H9 (cell line): ENCODE results near the gene DEPP1. TPM values are rescaled to one million over a fixed set of nuclear protein-coding genes. Genes with fewer than 3 reads are reported as not detected.

Source experiments
- DNase-seq: peaks from one replicate; pipeline ENCODE4 v3.0.0-alpha.2; 2017
- H2AFZ ChIP-seq: one replicate; pipeline ENCODE4 v1.6.1; 2013; ENCODE audit warnings: mild to moderate bottlenecking, low read length, control low read depth, moderate library complexity
- H2AK5ac ChIP-seq: 2 replicates; pipeline ENCODE4 v1.6.1; 2013; ENCODE audit warnings: low read length, control low read depth, mixed read lengths; ENCODE audit not compliant: insufficient read length
- H2BK120ac ChIP-seq: one replicate; pipeline ENCODE4 v1.6.1; 2013; ENCODE audit warnings: low read depth, mild to moderate bottlenecking, low read length, control low read depth, inconsistent platforms; ENCODE audit not compliant: poor library complexity, severe bottlenecking
- H2BK12ac ChIP-seq: 2 replicates; pipeline ENCODE4 v1.6.1; 2013; ENCODE audit warnings: low read length, control low read depth, mixed read lengths, low read depth; ENCODE audit not compliant: insufficient read length
- H2BK15ac ChIP-seq: 2 replicates; pipeline ENCODE4 v1.6.1; 2013; ENCODE audit warnings: low read depth, low read length, control low read depth
- H2BK20ac ChIP-seq: one replicate; pipeline ENCODE4 v1.6.1; 2013; ENCODE audit warnings: low read depth, mild to moderate bottlenecking, low read length, control low read depth, inconsistent platforms; ENCODE audit not compliant: poor library complexity, severe bottlenecking
- H2BK5ac ChIP-seq: 2 replicates; pipeline ENCODE4 v1.6.1; 2013; ENCODE audit warnings: low read length, control low read depth, mixed read lengths; ENCODE audit not compliant: insufficient read length
- H3K14ac ChIP-seq: 2 replicates; pipeline ENCODE4 v1.6.1; 2013; ENCODE audit warnings: low read length, control low read depth; ENCODE audit not compliant: insufficient read depth
- H3K18ac ChIP-seq: 2 replicates; pipeline ENCODE4 v1.6.1; 2013; ENCODE audit warnings: low read depth, mild to moderate bottlenecking, mixed read lengths, low read length, control low read depth; ENCODE audit not compliant: insufficient read length
- H3K23ac ChIP-seq: 2 replicates; pipeline ENCODE4 v1.6.1; 2013; ENCODE audit warnings: low read length, control low read depth, mixed read lengths, low read depth; ENCODE audit not compliant: insufficient read length
- H3K23me2 ChIP-seq: 2 replicates; pipeline ENCODE4 v1.6.1; 2013; ENCODE audit warnings: low read depth, mild to moderate bottlenecking, mixed read lengths, low read length, control low read depth; ENCODE audit not compliant: insufficient read length, poor library complexity, severe bottlenecking
- H3K27ac ChIP-seq: 2 replicates; pipeline ENCODE4 v1.5.1; 2013; ENCODE audit warnings: low read length, control low read depth, mixed read lengths, low read depth; ENCODE audit not compliant: insufficient read length
- H3K27me3 ChIP-seq: 2 replicates; pipeline ENCODE4 v1.6.1; 2013; ENCODE audit warnings: low read length, control low read depth, inconsistent platforms; ENCODE audit not compliant: insufficient read depth
- H3K4ac ChIP-seq: 2 replicates; pipeline ENCODE4 v1.6.1; 2013; ENCODE audit warnings: low read depth, mild to moderate bottlenecking, control low read depth, inconsistent platforms, low read length, moderate library complexity
- H3K4me1 ChIP-seq: 2 replicates; pipeline ENCODE4 v1.6.1; 2013; ENCODE audit warnings: low read length, control low read depth, inconsistent platforms; ENCODE audit not compliant: insufficient read depth
- H3K4me2 ChIP-seq: 2 replicates; pipeline ENCODE4 v1.6.1; 2013; ENCODE audit warnings: low read length, control low read depth, mixed read lengths; ENCODE audit not compliant: insufficient read length, insufficient read depth
- H3K56ac ChIP-seq: 2 replicates; pipeline ENCODE4 v1.6.1; 2013; ENCODE audit warnings: low read depth, mild to moderate bottlenecking, mixed read lengths, low read length, control low read depth; ENCODE audit not compliant: insufficient read length
- H3K79me1 ChIP-seq: 2 replicates; pipeline ENCODE4 v1.6.1; 2013; ENCODE audit warnings: low read depth, mild to moderate bottlenecking, moderate library complexity, low read length, control low read depth, inconsistent platforms; ENCODE audit not compliant: insufficient read depth, poor library complexity, severe bottlenecking
- H3K79me2 ChIP-seq: 2 replicates; pipeline ENCODE4 v1.6.1; 2013; ENCODE audit warnings: low read length, control low read depth, inconsistent platforms; ENCODE audit not compliant: insufficient read depth
- H3K9ac ChIP-seq: 2 replicates; pipeline ENCODE4 v1.6.1; 2013; ENCODE audit warnings: low read length, control low read depth, mixed read lengths; ENCODE audit not compliant: insufficient read length; ENCODE audit errors: extremely low read depth
- H3K9me3 ChIP-seq: one replicate; pipeline ENCODE4 v1.6.1; 2013; ENCODE audit warnings: low read depth, low read length, inconsistent platforms; ENCODE audit not compliant: control insufficient read depth
- H3T11ph ChIP-seq: one replicate; pipeline ENCODE4 v1.6.1; 2013; ENCODE audit warnings: mild to moderate bottlenecking, low read length, control low read depth, inconsistent platforms
- H4K20me1 ChIP-seq: one replicate; pipeline ENCODE4 v1.6.1; 2013; ENCODE audit not compliant: control insufficient read depth, insufficient read length, insufficient read depth
- H4K5ac ChIP-seq: 2 replicates; pipeline ENCODE4 v1.6.1; 2013; ENCODE audit warnings: low read depth, mild to moderate bottlenecking, mixed read lengths, low read length, control low read depth; ENCODE audit not compliant: insufficient read length
- H4K8ac ChIP-seq: replicated peaks from 2 replicates; pipeline ENCODE4 v1.6.1; 2013; ENCODE audit warnings: low read length, control low read depth, mixed read lengths, low read depth; ENCODE audit not compliant: insufficient read length
- H4K91ac ChIP-seq: 2 replicates; pipeline ENCODE4 v1.6.1; 2013; ENCODE audit warnings: low read depth, mild to moderate bottlenecking, moderate library complexity, mixed read lengths, low read length, control low read depth; ENCODE audit not compliant: insufficient read length
- H3K27ac Mint-ChIP-seq, 3 experiments: 2 replicates in 2 of 3; 3 replicates in 1 of 3; pipeline ENCODE4 v1.8.0; 2020 to 2021; ENCODE audit warnings: mixed read lengths in 3 of 3, mild to moderate bottlenecking in 1 of 3, moderate library complexity in 1 of 3
- H3K27me3 Mint-ChIP-seq: 2 replicates; pipeline ENCODE4 v1.8.0; 2021; ENCODE audit warnings: low read depth, mild to moderate bottlenecking, moderate library complexity, mixed read lengths
- H3K36me3 Mint-ChIP-seq, 3 experiments: 2 replicates in 2 of 3; 3 replicates in 1 of 3; pipeline ENCODE4 v1.8.0; 2020 to 2021; ENCODE audit warnings: low read depth in 3 of 3, mixed read lengths in 3 of 3; ENCODE audit not compliant: insufficient read depth in 1 of 3
- H3K4me1 Mint-ChIP-seq, 2 experiments: 2 replicates each; pipeline ENCODE4 v1.8.0; 2020; ENCODE audit warnings: mixed read lengths in 2 of 2
- H3K4me3 Mint-ChIP-seq, 2 experiments: 2 replicates in 1 of 2; 3 replicates in 1 of 2; pipeline ENCODE4 v1.8.0; 2020 to 2021; ENCODE audit warnings: mild to moderate bottlenecking in 2 of 2, mixed read lengths in 2 of 2, moderate library complexity in 1 of 2
- H3K9me3 Mint-ChIP-seq, 2 experiments: 2 replicates in 1 of 2; 3 replicates in 1 of 2; pipeline ENCODE4 v1.8.0; 2020; ENCODE audit warnings: mild to moderate bottlenecking in 2 of 2, mixed read lengths in 2 of 2, moderate library complexity in 1 of 2
- CTCF ChIP-seq: fragments of 200-600 bp; sonication (generic); conservative IDR thresholded peaks from 3 replicates; pipeline ENCODE4 v1.8.0; 2021; ENCODE audit warnings: antibody characterized with exemption, mild to moderate bottlenecking
- WGBS: extraction: QIAGEN DNeasy Blood & Tissue Kit; methylation state at CpG from one replicate; pipeline ENCODE4 v1.1.7; 2013; ENCODE audit warnings: missing lambda C conversion rate, low lambda C conversion rate, mixed read lengths; ENCODE audit not compliant: insufficient read length; ENCODE audit errors: extremely low coverage; 5-methylcytosine and 5-hydroxymethylcytosine counted together
- total RNA-seq: library from RNA; stranded (reverse); gene quantifications from 2 replicates; pipeline ENCODE4 v1.2.1, GENCODE V29; 2021

DEPP1 gene
- total RNA-seq, 1 experiment from 2014 or later, result 2.4 TPM

DNA sequence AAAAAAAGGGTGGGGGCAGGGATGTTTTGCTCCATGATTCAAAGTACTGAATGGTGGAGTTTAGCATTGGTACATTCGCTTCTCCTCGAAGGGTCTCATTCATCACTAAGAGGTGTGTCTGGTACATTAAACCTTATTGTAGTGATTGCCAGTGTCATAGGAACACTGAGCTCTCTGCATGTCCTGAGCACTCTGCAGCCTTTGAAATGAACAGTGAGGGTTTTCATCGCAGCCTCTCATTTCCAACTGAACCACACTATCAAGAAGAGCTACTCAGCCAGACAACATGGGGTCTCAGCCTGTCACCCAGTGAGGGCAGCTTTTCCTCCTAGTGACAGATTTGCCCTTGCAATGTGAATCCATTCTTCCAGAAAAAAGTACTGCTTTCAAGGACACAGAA is 7.6 kb upstream of the DEPP1 start:
- Histone ChIP-seq H2BK5ac (no peak overlapping the region), H4K5ac (no peak overlapping the region), H3K23me2 (no peaks in the 10 kb centered on the region), H3K9ac (no peak overlapping the region), H3K4me1 (peaks cover 12% of the 10 kb centered on the region; the same call in 1 of the 2 replicates), H4K8ac (no peak overlapping the region), H3K23ac (no peak overlapping the region), H3K79me2 (no peaks in the 10 kb centered on the region), H3K4me2 (no peak overlapping the region), H3K14ac (no peak overlapping the region), H2BK120ac (no peak overlapping the region), H3K4ac (no peak overlapping the region), H3T11ph (no peak overlapping the region), H3K56ac (no peak overlapping the region), H3K9me3 (no peaks in the 10 kb centered on the region), H2AFZ (no peak overlapping the region), H4K91ac (no peak overlapping the region), H4K20me1 (no peaks in the 10 kb centered on the region), H2BK12ac (no peak overlapping the region), H3K18ac (no peak overlapping the region), H2BK20ac (no peak overlapping the region), H3K27ac (no peak overlapping the region), H3K27me3 (no peaks in the 10 kb centered on the region), H2AK5ac (no peak overlapping the region), H3K79me1 (no peaks in the 10 kb centered on the region), H2BK15ac (no peak overlapping the region)
- DNase-seq, result no peak
- peaks cover 4 to 9% (median 8%) of the 10 kb centered on the region in 3 experiments; a peak in 5 of 7 replicates for H3K36me3 Mint-ChIP-seq
- no peak overlapping the region for H3K4me3 Mint-ChIP-seq
- H3K9me3 Mint-ChIP-seq, result no peaks in the 10 kb centered on the region; a peak in 2 of 5 replicates
- no CpG with 5 or more reads among the region's 3 CpGs for WGBS
- no peak for TF ChIP-seq CTCF
- H3K27me3 Mint-ChIP-seq, result peaks cover 3% of the 10 kb centered on the region
- peaks cover 64 to 67% of the 10 kb centered on the region in 2 experiments for H3K4me1 Mint-ChIP-seq
- no peak overlapping the region for H3K27ac Mint-ChIP-seq
